T-helper 2 cell treated with Interferon-gamma antibody and Interleukin-4, amounts not matched to agents 5 μg/mL and 100 μg/mL, for 36 hours (primary cell): Measurements from ENCODE around the gene OR1A2.
"Not testable (repeated sequence)": the region's sequence is repeated elsewhere in the genome, so short reads cannot be mapped to it uniquely, and the experiment has no call there.

Experiments used
- DNase-seq: peaks from one replicate; pipeline ENCODE4 v3.0.0; 2021; ENCODE audit warnings: low spot score
- H3K27ac Mint-ChIP-seq: one replicate; pipeline ENCODE4 v1.8.0; 2021; ENCODE audit warnings: mild to moderate bottlenecking, mixed read lengths
- H3K27me3 Mint-ChIP-seq: one replicate; pipeline ENCODE4 v1.8.0; 2021; ENCODE audit warnings: low read depth, mixed read lengths
- H3K36me3 Mint-ChIP-seq: one replicate; pipeline ENCODE4 v1.8.0; 2021; ENCODE audit warnings: low read depth, mixed read lengths
- H3K4me1 Mint-ChIP-seq: one replicate; pipeline ENCODE4 v1.8.0; 2021; ENCODE audit warnings: low read depth, mixed read lengths
- H3K4me3 Mint-ChIP-seq: one replicate; pipeline ENCODE4 v1.8.0; 2022; ENCODE audit warnings: mild to moderate bottlenecking, moderate library complexity, mixed read lengths
- H3K9me3 Mint-ChIP-seq: one replicate; pipeline ENCODE4 v1.8.0; 2021; ENCODE audit warnings: mixed read lengths

Gene OR1A2

GRCh38 chr17:3244841-3245240 lies 47.5 kb downstream of the OR1A2 start:
- DNase-seq, H3K4me1 Mint-ChIP-seq, H3K4me3 Mint-ChIP-seq, H3K36me3 Mint-ChIP-seq, H3K9me3 Mint-ChIP-seq, H3K27me3 Mint-ChIP-seq, H3K27ac Mint-ChIP-seq: not testable (repeated sequence)
